CD4-positive, alpha-beta memory T cell (primary cell): ENCODE measurements around the gene PRELID2. TPM values are rescaled to one million over a fixed set of nuclear protein-coding genes. Genes with fewer than 3 reads are reported as not detected.
A peak's percentile ranks its signal among the peaks of the same experiment; 100 is the strongest.

Experiments used
- CTCF ChIA-PET: fragments of 350-600 bp; sonication (Branson Sonifier 250); formaldehyde crosslinking; loops from one replicate; lab custom pipeline; 2021; ENCODE audit warnings: inconsistent platforms; ENCODE audit not compliant: partially characterized antibody; lab: Charles Lee
- POLR2A ChIA-PET: fragments of 350-600 bp; sonication (Branson Sonifier 250); formaldehyde crosslinking; loops from one replicate; lab custom pipeline; 2021; ENCODE audit not compliant: partially characterized antibody; lab: Charles Lee
- DNase-seq, 5 donors: peaks; one replicate each; pipeline versions ENCODE4 v3.0.0 to v3.0.0-alpha.2; 2020 to 2022; ENCODE audit warnings: mixed read lengths in 1 of 5
- H3K27ac ChIP-seq: one replicate; pipeline ENCODE4 v1.7.0; 2013; ENCODE audit warnings: low read depth, low read length
- H3K27me3 ChIP-seq: 2 replicates; pipeline ENCODE4 v1.7.0; 2013; ENCODE audit warnings: mild to moderate bottlenecking, low read length, moderate library complexity; ENCODE audit not compliant: insufficient read depth
- H3K36me3 ChIP-seq: 2 replicates; pipeline ENCODE4 v1.7.0; 2013; ENCODE audit warnings: mild to moderate bottlenecking, low read length, moderate library complexity; ENCODE audit not compliant: insufficient read depth
- H3K4me1 ChIP-seq: 2 replicates; pipeline ENCODE4 v1.7.0; 2013; ENCODE audit warnings: mild to moderate bottlenecking, low read length, moderate library complexity; ENCODE audit not compliant: insufficient read depth
- H3K4me3 ChIP-seq, 2 donors: one replicate each; pipeline ENCODE4 v1.7.0; 2013; ENCODE audit warnings: low read length in 2 of 2, mild to moderate bottlenecking in 1 of 2
- H3K9me3 ChIP-seq, 2 donors: one replicate each; pipeline ENCODE4 v1.7.0; 2013; ENCODE audit warnings: low read length in 2 of 2, control low read depth in 1 of 2; ENCODE audit not compliant: control insufficient read depth in 1 of 2
- H3K27ac Mint-ChIP-seq, 7 donors: one replicate each; pipeline ENCODE4 v1.8.0; 2020 to 2021; ENCODE audit warnings: mixed read lengths in 7 of 7, mild to moderate bottlenecking in 6 of 7, inconsistent platforms in 3 of 7, moderate library complexity in 3 of 7
- H3K27me3 Mint-ChIP-seq, 2 donors: one replicate each; pipeline ENCODE4 v1.8.0; 2020 to 2021; ENCODE audit warnings: mixed read lengths in 2 of 2
- H3K36me3 Mint-ChIP-seq, 2 donors: one replicate each; pipeline ENCODE4 v1.8.0; 2020 to 2021; ENCODE audit warnings: mixed read lengths in 2 of 2, inconsistent platforms in 1 of 2, mild to moderate bottlenecking in 1 of 2
- H3K4me1 Mint-ChIP-seq, 4 donors: one replicate each; pipeline ENCODE4 v1.8.0; 2020 to 2021; ENCODE audit warnings: mixed read lengths in 4 of 4, mild to moderate bottlenecking in 1 of 4
- H3K4me3 Mint-ChIP-seq, 8 donors: one replicate each; pipeline ENCODE4 v1.8.0; 2020 to 2021; ENCODE audit warnings: mixed read lengths in 8 of 8, mild to moderate bottlenecking in 7 of 8, moderate library complexity in 6 of 8, inconsistent platforms in 3 of 8
- H3K9me3 Mint-ChIP-seq, 8 donors: one replicate each; pipeline ENCODE4 v1.8.0; 2020 to 2021; ENCODE audit warnings: mixed read lengths in 8 of 8, mild to moderate bottlenecking in 5 of 8, inconsistent platforms in 3 of 8, moderate library complexity in 1 of 8
- intact Hi-C: fragments of 100-400 bp; cut with micrococcal nuclease; formaldehyde crosslinking; loops from one replicate; pipeline ENCODE4 v1.15.1; 2023
- polyA plus RNA-seq, 2 donors: library from polyadenylated mRNA; unstranded; fragments of 300-500 nt; fragmentation: Illumina TruSeq; gene quantifications; one replicate each; pipeline ENCODE4 v1.2.3, GENCODE V29; 2021
- total RNA-seq, 2 experiments: library from RNA; stranded (reverse); gene quantifications; one replicate each; pipeline ENCODE4 v1.2.3, GENCODE V29; 2021

PRELID2 gene
- total and polyA plus RNA-seq, 4 experiments from 2014 or later: 1.7 to 3.1 (median 2.2) TPM

- Mint-ChIP-seq H3K27me3 (peaks cover 5 to 10% of the 10 kb centered on the region in 2 donors), H3K27ac (no peak overlapping the region), H3K9me3 (peaks cover 0 to 4% (median 0%) of the 10 kb centered on the region in 8 donors), H3K4me3 (no peak overlapping the region), H3K36me3 (no peaks in the 10 kb centered on the region), H3K4me1 (no peaks in the 10 kb centered on the region)
- Histone ChIP-seq H3K27me3 (no peaks in the 10 kb centered on the region), H3K9me3 (no peaks in the 10 kb centered on the region), H3K36me3 (no peaks in the 10 kb centered on the region), H3K4me3 (no peak overlapping the region), H3K4me1 (no peaks in the 10 kb centered on the region), H3K27ac (no peak overlapping the region)
- POLR2A ChIA-PET: no interaction called here
- intact Hi-C loops: no loop called here
- DNase-seq: no peak
- CTCF ChIA-PET: no interaction called here
These were observed 27.9 kb upstream of the PRELID2 start for GRCh38 chr5:145863003-145863402.

- Mint-ChIP-seq H3K27ac (no peak overlapping the region), H3K4me1 (peaks cover 0 to 1% (median 0%) of the 10 kb centered on the region in 4 donors), H3K9me3 (peaks cover 0 to 6% (median 0%) of the 10 kb centered on the region in 8 donors), H3K36me3 (no peaks in the 10 kb centered on the region), H3K27me3 (peaks cover 5 to 10% of the 10 kb centered on the region in 2 donors), H3K4me3 (no peak overlapping the region)
- DNase-seq: no peak
- intact Hi-C loops: no loop called here
- H3K9me3 ChIP-seq: no peaks in the 10 kb centered on the region
- no peak overlapping the region for H3K4me3 ChIP-seq
- H3K27me3 ChIP-seq: no peaks in the 10 kb centered on the region
- no peaks in the 10 kb centered on the region for H3K36me3 ChIP-seq
- ChIA-PET POLR2A (no interaction called here), CTCF (no interaction called here)
- peaks cover 6% of the 10 kb centered on the region for H3K4me1 ChIP-seq
- no peak overlapping the region for H3K27ac ChIP-seq
These were observed 24.8 kb upstream of the PRELID2 start for GRCh38 chr5:145859897-145860296.

DNA sequence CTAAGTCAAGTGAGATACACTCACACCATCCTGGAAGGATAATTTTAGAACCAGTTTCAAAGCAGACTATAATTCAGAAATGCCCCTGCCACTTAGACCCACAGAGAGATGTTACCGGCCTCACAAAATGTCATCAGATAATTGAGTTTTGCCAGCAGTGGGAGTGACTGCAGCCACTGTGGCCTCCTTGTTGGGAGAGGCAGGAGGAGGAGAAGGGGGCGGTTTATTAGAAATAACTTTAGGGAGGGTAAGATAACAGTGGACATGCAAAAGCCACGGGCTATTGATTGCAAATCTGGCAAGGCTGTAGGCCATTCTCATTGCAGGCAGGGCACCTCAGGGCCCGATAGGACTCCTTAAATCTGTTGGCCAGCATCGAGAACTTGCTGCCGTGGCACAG is 24.3 kb upstream of the PRELID2 start:
- peaks cover 0 to 6% (median 0%) of the 10 kb centered on the region in 8 donors for H3K9me3 Mint-ChIP-seq
- no peak overlapping the region for H3K4me3 Mint-ChIP-seq
- intact Hi-C loops: no loop called here
- H3K27me3 Mint-ChIP-seq: peaks cover 4 to 8% of the 10 kb centered on the region in 2 donors
- ChIA-PET CTCF (no interaction called here), POLR2A (no interaction called here)
- no peaks in the 10 kb centered on the region for H3K9me3 ChIP-seq
- DNase-seq: no peak
- H3K36me3 ChIP-seq: no peaks in the 10 kb centered on the region
- peaks cover 0 to 1% (median 0%) of the 10 kb centered on the region in 4 donors for H3K4me1 Mint-ChIP-seq
- H3K4me1 ChIP-seq: peaks cover 6% of the 10 kb centered on the region
- H3K27me3 ChIP-seq: no peaks in the 10 kb centered on the region
- H3K36me3 Mint-ChIP-seq: no peaks in the 10 kb centered on the region
- no peak overlapping the region for H3K4me3 ChIP-seq
- H3K27ac ChIP-seq: no peak overlapping the region
- H3K27ac Mint-ChIP-seq: no peak overlapping the region

- DNase-seq: no peak
- CTCF ChIA-PET: no interaction called here
- H3K36me3 Mint-ChIP-seq: no peaks in the 10 kb centered on the region
- H3K4me1 Mint-ChIP-seq: peaks cover 0 to 1% (median 0%) of the 10 kb centered on the region in 4 donors
- peaks cover 6% of the 10 kb centered on the region for H3K4me1 ChIP-seq
- peaks cover 2 to 7% of the 10 kb centered on the region in 2 donors for H3K27me3 Mint-ChIP-seq
- H3K9me3 ChIP-seq: no peaks in the 10 kb centered on the region
- no peaks in the 10 kb centered on the region for H3K27me3 ChIP-seq
- intact Hi-C loops: no loop called here
- no peak overlapping the region for H3K4me3 Mint-ChIP-seq
- no peaks in the 10 kb centered on the region for H3K36me3 ChIP-seq
- no peak overlapping the region for H3K27ac Mint-ChIP-seq
- no peak overlapping the region for H3K4me3 ChIP-seq
- H3K9me3 Mint-ChIP-seq: peaks cover 0 to 5% (median 0%) of the 10 kb centered on the region in 8 donors
- POLR2A ChIA-PET: no interaction called here
- H3K27ac ChIP-seq: no peak overlapping the region
These were observed 23.8 kb upstream of the PRELID2 start for GRCh38 chr5:145858959-145859358.

- no peak overlapping the region for H3K27ac Mint-ChIP-seq
These were observed 21.2 kb upstream of the PRELID2 start for GRCh38 chr5:145856285-145856818.

GRCh38 chr5:145855763-145856267 is 20.7 kb upstream of the PRELID2 start:
- CTCF ChIA-PET: interaction anchor here (0.6 to 1.5 kb wide), 2 partner anchors 9 to 29 kb away, joined by 3 to 4 read pairs; no protein-coding TSS in a partner anchor
- no peak overlapping the region for H3K27ac ChIP-seq
- no peak overlapping the region for H3K4me3 ChIP-seq

More at GRCh38 chr5:145856285-145856818, 21.2 kb upstream of the PRELID2 start:
- H3K27me3 Mint-ChIP-seq: peaks cover 0 to 6% of the 10 kb centered on the region in 2 donors
- POLR2A ChIA-PET: no interaction called here
- intact Hi-C loops: no loop called here
- no peaks in the 10 kb centered on the region for H3K9me3 ChIP-seq
- H3K4me1 ChIP-seq: peaks cover 6% of the 10 kb centered on the region
- CTCF ChIA-PET: interaction anchor here (0.6 to 1.1 kb wide), 2 partner anchors 9 to 30 kb away, joined by 3 read pairs; no protein-coding TSS in a partner anchor
- H3K36me3 ChIP-seq: no peaks in the 10 kb centered on the region
- no peaks in the 10 kb centered on the region for H3K27me3 ChIP-seq
- H3K4me3 Mint-ChIP-seq: peak overlapping the region in 6 of 8 donors; percentile 21 to 63 (median 56)
- peaks cover 0 to 1% (median 0%) of the 10 kb centered on the region in 8 donors for H3K9me3 Mint-ChIP-seq
- DNase-seq: no peak
- peaks cover 0 to 1% (median 0%) of the 10 kb centered on the region in 4 donors for H3K4me1 Mint-ChIP-seq
- H3K36me3 Mint-ChIP-seq: no peaks in the 10 kb centered on the region
- H3K27ac ChIP-seq: no peak overlapping the region
- H3K4me3 ChIP-seq: no peak overlapping the region

GRCh38 chr5:145854651-145855258 is 19.6 kb upstream of the PRELID2 start:
- H3K27ac Mint-ChIP-seq: no peak overlapping the region

More at GRCh38 chr5:145855763-145856267, 20.7 kb upstream of the PRELID2 start:
- Histone ChIP-seq H3K36me3 (no peaks in the 10 kb centered on the region), H3K4me1 (peaks cover 6% of the 10 kb centered on the region), H3K27me3 (no peaks in the 10 kb centered on the region), H3K9me3 (no peaks in the 10 kb centered on the region)
- Mint-ChIP-seq H3K36me3 (no peaks in the 10 kb centered on the region), H3K4me3 (peak overlapping the region in 1 of 8 donors; percentile 61), H3K9me3 (peaks cover 0 to 1% (median 0%) of the 10 kb centered on the region in 8 donors), H3K27ac (no peak overlapping the region), H3K27me3 (peaks cover 0 to 4% of the 10 kb centered on the region in 2 donors), H3K4me1 (peaks cover 0 to 1% (median 0%) of the 10 kb centered on the region in 4 donors)
- POLR2A ChIA-PET: no interaction called here
- intact Hi-C loops: no loop called here
- DNase-seq: no peak

More at GRCh38 chr5:145854651-145855258, 19.6 kb upstream of the PRELID2 start:
- DNase-seq: no peak
- no peaks in the 10 kb centered on the region for H3K9me3 ChIP-seq
- peaks cover 0 to 1% (median 0%) of the 10 kb centered on the region in 4 donors for H3K4me1 Mint-ChIP-seq
- peaks cover 6% of the 10 kb centered on the region for H3K4me1 ChIP-seq
- H3K27me3 ChIP-seq: no peaks in the 10 kb centered on the region
- POLR2A ChIA-PET: no interaction called here
- intact Hi-C loops: no loop called here
- H3K4me3 Mint-ChIP-seq: no peak overlapping the region
- CTCF ChIA-PET: interaction anchor here (1.5 kb wide), 1 partner anchor 28 kb away, joined by 4 read pairs; no protein-coding TSS in a partner anchor
- H3K36me3 ChIP-seq: no peaks in the 10 kb centered on the region
- no peak overlapping the region for H3K27ac ChIP-seq
- H3K4me3 ChIP-seq: no peak overlapping the region
- H3K36me3 Mint-ChIP-seq: no peaks in the 10 kb centered on the region
- H3K9me3 Mint-ChIP-seq: peaks cover 0 to 1% (median 0%) of the 10 kb centered on the region in 8 donors
- peaks cover 0 to 4% of the 10 kb centered on the region in 2 donors for H3K27me3 Mint-ChIP-seq
